Left lung (tissue), 10 donors: ENCODE measurements around the gene PBXIP1. TPM values are rescaled to one million over a fixed set of nuclear protein-coding genes. Genes with fewer than 3 reads are reported as not detected.
A peak's percentile ranks its signal among the peaks of the same experiment; 100 is the strongest.

Experiments used
- ATAC-seq: fragments of 200-7000 bp; cut with Tn5 transposase; one replicate; pipeline ENCODE4 v1.9.1; 2020; ENCODE audit warnings: moderate library complexity
- DNase-seq, 4 donors: peaks; one replicate each; pipeline ENCODE4 v3.0.0-alpha.2; 2013 to 2020
- H3K27ac ChIP-seq, 2 donors: fragments of 200-600 bp; sonication (generic) in 1 of 2; one replicate each; pipeline versions ENCODE4 v1.5.0 to v1.8.0; 2020 to 2021
- H3K27me3 ChIP-seq, 2 donors: fragments of 200-600 bp; sonication (generic) in 1 of 2; one replicate each; pipeline versions ENCODE4 v1.5.0 to v1.8.0; 2020 to 2021
- H3K36me3 ChIP-seq, 2 donors: fragments of 200-600 bp; sonication (generic) in 1 of 2; one replicate each; pipeline versions ENCODE4 v1.5.0 to v1.8.0; 2020 to 2021
- H3K4me1 ChIP-seq, 2 donors: fragments of 200-600 bp; one replicate each; pipeline ENCODE4 v1.8.0; 2021
- H3K4me3 ChIP-seq, 2 donors: fragments of 200-600 bp; sonication (generic) in 1 of 2; one replicate each; pipeline versions ENCODE4 v1.5.0 to v1.8.0; 2020 to 2021; ENCODE audit warnings: mild to moderate bottlenecking in 1 of 2
- H3K9me3 ChIP-seq, 2 donors: fragments of 200-600 bp; sonication (generic) in 1 of 2; one replicate each; pipeline versions ENCODE4 v1.5.0 to v1.8.0; 2020 to 2021
- CTCF ChIP-seq, 2 donors: fragments of 200-600 bp; sonication (generic) in 1 of 2; IDR thresholded peaks; one replicate each; pipeline versions ENCODE4 v1.5.0 to v1.8.0; 2021; ENCODE audit warnings: antibody characterized with exemption in 2 of 2
- intact Hi-C, 2 donors: fragments of 100-400 bp; cut with DNase I; formaldehyde crosslinking; loops; one replicate each; pipeline versions ENCODE4 v1.11.2 to v1.14.2; 2022
- polyA plus RNA-seq, 6 donors: library from polyadenylated mRNA; unstranded; fragments of 120-200 nt; gene quantifications; one replicate each; pipeline ENCODE4 v1.2.1, GENCODE V29; 2013; ENCODE audit not compliant: insufficient read length in 6 of 6
- total RNA-seq, 2 donors: library from RNA; stranded (reverse); fragmentation: NEBNext Ultra II Directional; extraction: Animal tissue kit (Norgen Biotek cat#: 25700); gene quantifications; one replicate each; pipeline ENCODE4 v1.2.1, GENCODE V29; 2021
- donor health status: DM: no; HTN: yes; CAD: no.
- donor health status: DM: no; HTN: no; CAD: no.

PBXIP1 gene
- total and polyA plus RNA-seq, 8 donors: 32.6 to 84.4 (median 79.1) TPM

- Histone ChIP-seq H3K4me3 (peak within 1 kb of the TSS; percentile 63 to 68), H3K27ac (peak within 1 kb of the TSS; percentile 98 to 99), H3K36me3 (peaks cover 0 to 6% of the 10 kb centered on the region in 2 donors), H3K4me1 (peaks cover 43 to 51% of the 10 kb centered on the region in 2 donors), H3K9me3 (no peaks in the 10 kb centered on the region), H3K27me3 (no peaks in the 10 kb centered on the region)
- intact Hi-C loops: no loop called here
- peak; percentile 83 for ATAC-seq
- no peak for TF ChIP-seq CTCF (IDR thresholded peaks at IDR 0.05)
- DNase-seq: peak; percentile 92 to 100 (median 98)
Observed at GRCh38 chr1:154974102-154974807, 18.4 kb upstream of the PBXIP1 start, which contains the start of gene CKS1B. CKS1B (plus strand) TSS chr1:154974681; CDS start chr1:154974746, 65 bp downstream.

DNA sequence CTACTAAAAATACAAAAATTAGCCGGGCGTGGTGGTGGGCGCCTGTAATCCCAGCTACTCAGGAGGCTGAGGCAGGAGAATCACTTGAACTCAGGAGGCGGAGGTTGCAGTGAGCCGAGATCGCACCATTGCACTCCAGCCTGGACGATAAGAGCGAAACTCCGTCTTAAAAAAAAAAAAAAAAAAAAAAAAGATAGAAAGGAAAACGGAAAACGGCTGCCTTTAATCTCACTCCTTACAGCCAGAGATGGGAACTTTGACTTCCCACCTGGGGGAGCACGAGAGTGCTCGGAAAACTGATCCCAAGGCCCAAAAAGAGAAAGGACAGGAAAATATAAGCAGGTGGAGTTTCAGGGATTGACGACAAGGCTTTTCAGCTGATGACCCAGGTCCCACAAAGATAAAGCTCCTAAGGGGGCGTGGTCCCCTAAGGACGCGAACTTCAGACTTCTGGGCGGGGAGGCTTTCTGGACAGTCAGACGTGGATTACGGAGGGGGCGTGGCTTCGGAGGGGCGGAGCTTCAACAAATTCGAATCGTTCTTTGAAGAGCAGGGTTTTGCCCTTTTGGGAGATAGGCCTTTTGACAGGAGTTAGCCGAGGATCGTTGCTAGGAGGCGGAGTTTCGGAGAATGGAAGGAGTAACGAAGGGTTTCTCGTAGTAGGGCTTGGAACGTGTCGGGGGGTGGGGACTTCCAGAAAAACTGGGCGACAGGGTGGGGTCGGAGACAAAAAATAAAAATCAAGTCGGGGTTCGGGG lies 17.6 kb upstream of the PBXIP1 start:
- intact Hi-C loops: no loop called here
- H3K4me1 ChIP-seq: peaks cover 49 to 57% of the 10 kb centered on the region in 2 donors

DNA sequence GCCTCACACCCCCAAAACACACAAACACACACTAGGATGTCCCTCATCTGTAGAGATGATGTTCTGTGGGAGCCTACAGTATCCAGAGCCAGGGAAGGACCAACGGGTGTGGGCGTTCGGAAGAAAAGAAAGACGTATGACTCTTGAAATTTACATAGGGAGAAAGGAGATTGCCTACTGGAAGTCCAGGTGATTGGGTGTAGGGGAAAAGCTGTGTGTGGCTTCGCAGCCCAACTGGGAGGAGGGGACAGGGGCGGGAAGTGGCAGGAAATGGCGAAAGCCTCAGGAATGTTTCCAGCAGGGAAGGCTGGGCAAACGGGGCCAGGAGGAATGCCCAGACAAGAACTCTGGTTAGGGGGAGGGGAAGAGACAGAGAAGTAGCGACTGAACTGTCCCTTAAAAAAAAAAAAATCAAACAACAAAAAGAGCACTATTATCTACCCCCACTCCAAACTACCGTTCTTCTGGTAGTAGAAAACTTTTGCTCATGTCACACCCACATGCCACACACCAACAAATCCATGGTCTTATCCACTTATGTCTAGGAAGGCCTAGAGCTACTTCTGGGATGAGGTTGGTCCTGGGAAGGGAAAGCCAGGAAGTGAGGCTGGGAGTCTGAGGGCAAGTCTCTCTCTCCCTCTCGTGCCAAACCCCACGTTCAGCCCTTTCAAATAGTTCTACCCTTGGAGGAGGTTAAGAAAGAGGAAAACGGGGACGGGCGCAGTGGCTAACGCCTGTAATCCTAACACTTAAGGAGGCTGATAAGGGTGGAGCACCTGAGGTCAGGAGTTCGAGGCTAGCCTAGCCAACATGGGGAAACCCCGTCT lies 16.8 kb upstream of the PBXIP1 start:
- Histone ChIP-seq H3K27me3 (no peaks in the 10 kb centered on the region), H3K4me1 (peaks cover 49 to 64% of the 10 kb centered on the region in 2 donors), H3K4me3 (peak overlapping the region; percentile 11 to 68), H3K36me3 (peaks cover 0 to 16% of the 10 kb centered on the region in 2 donors), H3K27ac (peak overlapping the region; percentile 98 to 99), H3K9me3 (no peaks in the 10 kb centered on the region)
- ATAC-seq (peak; percentile 31), DNase-seq (peak; percentile 71 to 88 (median 86))
- intact Hi-C loops: no loop called here
- no peak for TF ChIP-seq CTCF (IDR thresholded peaks at IDR 0.05)

More for the DNA sequence above, 17.6 kb upstream of the PBXIP1 start:
- peak overlapping the region; percentile 98 to 99 for H3K27ac ChIP-seq
- H3K4me3 ChIP-seq: peak overlapping the region; percentile 63 to 68
- H3K9me3 ChIP-seq: no peaks in the 10 kb centered on the region
- H3K27me3 ChIP-seq: no peaks in the 10 kb centered on the region
- TF ChIP-seq CTCF (IDR thresholded peaks at IDR 0.05): no peak
- peaks cover 0 to 13% of the 10 kb centered on the region in 2 donors for H3K36me3 ChIP-seq
- ATAC-seq: peak; percentile 63
- peak; percentile 93 to 97 (median 96) for DNase-seq

DNA sequence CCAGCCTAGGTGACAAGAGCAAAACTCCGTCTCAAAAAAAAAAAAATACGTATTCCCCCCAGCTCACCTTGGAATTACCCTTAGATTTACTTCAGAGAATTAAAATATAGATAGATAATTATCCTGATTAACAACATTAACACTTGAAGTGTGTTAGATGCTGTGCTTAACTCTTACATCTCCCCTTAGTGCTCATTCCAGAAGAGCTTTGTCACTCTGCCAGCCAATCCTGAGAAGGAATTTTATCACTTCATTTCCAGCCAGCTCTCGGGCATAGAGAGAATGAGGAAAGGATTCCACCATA lies 16.3 kb upstream of the PBXIP1 start:
- ATAC-seq (no peak), DNase-seq (no peak)
- Histone ChIP-seq H3K27ac (peak overlapping the region; percentile 98 to 99), H3K27me3 (no peaks in the 10 kb centered on the region), H3K4me1 (peaks cover 49 to 69% of the 10 kb centered on the region in 2 donors), H3K36me3 (peaks cover 0 to 21% of the 10 kb centered on the region in 2 donors), H3K4me3 (peak overlapping the region in 1 of 2 donors; percentile 68), H3K9me3 (no peaks in the 10 kb centered on the region)
- intact Hi-C loops: no loop called here
- TF ChIP-seq CTCF (IDR thresholded peaks at IDR 0.05): no peak
